GM21528 (cell line): ENCODE data around the gene LRMDA.

Experiments used
- ATAC-seq: cut with Tn5 transposase; IDR thresholded peaks from one replicate; pipeline ENCODE4 v1.9.1; 2021; ENCODE audit warnings: mild to moderate bottlenecking, moderate library complexity; ENCODE audit not compliant: unreplicated experiment, low FRiP score

Gene LRMDA

GRCh38 chr10:75928231-75928630 lies 496.8 kb downstream of the LRMDA start:
- ATAC-seq = no peak

DNA sequence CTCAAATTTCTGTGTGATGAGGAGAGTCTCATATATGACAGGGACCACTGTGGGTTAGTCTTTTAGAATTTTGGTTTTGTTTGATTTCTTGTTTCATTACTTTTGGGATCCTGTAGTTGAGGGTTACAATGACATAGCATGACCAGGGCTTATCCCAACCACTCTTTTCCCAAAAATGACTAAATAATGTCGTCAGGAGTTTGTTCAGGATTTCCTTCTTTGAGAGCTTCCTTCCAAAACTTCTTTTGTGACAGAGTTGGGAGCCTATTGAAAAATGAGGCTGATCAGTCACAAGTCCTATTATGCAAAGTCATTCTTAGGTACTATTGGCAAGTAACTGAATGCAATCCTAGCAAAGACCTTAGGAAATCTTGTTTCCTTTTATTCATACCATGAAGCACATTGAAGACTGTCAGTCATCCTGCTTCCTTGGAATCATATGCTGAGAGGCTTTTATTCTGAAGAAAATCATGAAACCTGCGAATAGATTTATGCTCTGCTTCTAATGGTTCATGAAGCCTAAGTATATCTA lies 498.3 kb downstream of the LRMDA start:
- ATAC-seq = no peak

DNA sequence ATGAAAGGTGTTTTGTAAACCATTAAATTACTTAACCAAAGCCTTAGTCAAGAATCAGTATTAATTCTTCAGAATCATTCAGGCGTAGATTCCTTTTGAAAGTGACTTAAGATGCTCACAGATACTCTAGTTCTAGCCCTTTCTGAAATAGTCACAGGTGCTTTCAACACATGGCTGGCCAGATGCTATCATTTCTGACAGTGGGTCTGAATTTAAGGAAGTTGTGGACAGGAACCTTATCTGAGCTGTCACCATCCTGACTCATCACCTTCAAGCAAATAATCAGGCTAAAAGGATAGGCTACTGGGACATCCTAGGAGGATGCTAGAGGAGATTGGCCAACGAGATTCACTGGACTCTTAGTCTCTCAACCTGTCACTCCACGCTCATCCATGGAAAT lies 501.5 kb downstream of the LRMDA start:
- ATAC-seq = no peak

- no peak for ATAC-seq
Measured at GRCh38 chr10:75935240-75935639, 503.8 kb downstream of the LRMDA start.

- no peak for ATAC-seq
Measured at GRCh38 chr10:75935650-75936400, 504.4 kb downstream of the LRMDA start.

DNA sequence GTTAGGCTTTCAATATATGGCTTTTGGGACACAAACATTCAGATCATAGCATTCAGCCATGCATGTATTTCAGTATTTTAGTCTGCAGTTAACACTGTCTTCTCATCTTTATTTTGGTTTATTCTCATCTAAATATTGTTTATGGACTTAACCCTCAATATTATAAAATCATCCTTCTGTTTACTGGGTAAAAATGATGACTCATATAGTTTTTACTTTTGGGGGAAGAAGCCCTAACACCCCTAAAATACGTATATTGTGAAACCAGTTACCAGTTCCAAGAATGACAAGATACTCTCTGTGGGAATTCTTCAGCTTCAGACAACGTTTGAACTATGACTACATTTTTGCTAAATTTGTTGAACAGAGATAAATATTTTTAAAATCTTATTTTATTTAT lies 505.4 kb downstream of the LRMDA start:
- ATAC-seq = no peak

GRCh38 chr10:75937823-75938222 lies 506.4 kb downstream of the LRMDA start:
- ATAC-seq = no peak

- ATAC-seq = no peak
Measured at GRCh38 chr10:75938380-75939122, 507.1 kb downstream of the LRMDA start.

DNA sequence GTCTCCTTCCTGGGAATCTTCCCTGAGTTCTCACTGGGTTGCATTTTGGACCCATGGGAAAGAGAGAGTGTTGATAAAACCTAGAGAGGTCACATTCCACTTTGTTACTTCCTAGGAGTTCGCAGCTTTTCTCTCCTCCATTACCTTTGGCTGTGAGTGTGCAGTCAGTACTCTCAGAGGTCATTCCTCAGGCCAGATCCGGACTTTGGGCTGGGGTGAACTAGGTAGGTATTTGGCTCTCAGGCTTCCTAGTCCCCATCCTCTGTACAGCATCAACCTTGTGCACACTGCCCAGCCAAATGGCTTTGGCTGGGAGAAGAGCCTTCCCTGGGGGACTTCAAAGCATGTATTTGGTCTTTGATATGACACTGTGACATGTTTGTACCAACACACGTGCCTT lies 508.1 kb downstream of the LRMDA start:
- no peak for ATAC-seq

DNA sequence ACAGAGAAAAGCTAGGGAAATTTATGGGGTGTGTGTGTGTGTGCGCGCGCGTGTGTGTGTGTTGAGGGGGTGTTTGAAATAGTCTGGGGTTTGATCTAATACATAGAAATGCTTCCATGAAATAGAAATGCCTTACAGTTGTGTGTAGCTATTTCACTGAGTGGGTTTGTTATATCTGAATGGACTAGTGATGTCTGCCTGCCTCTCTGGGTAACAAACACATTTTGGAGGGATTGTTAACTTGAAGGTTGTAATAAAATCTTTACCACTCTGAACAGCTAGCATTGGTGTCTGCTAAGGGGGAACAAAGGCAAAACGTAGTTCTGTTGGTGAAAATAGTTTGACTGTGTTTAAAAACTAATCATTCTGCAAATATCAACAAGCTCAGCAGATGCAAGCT lies 509.3 kb downstream of the LRMDA start:
- ATAC-seq = no peak

GRCh38 chr10:75941223-75941801 lies 509.9 kb downstream of the LRMDA start:
- ATAC-seq = no peak

GRCh38 chr10:75944061-75944460 lies 512.6 kb downstream of the LRMDA start:
- no peak for ATAC-seq

- no peak for ATAC-seq
Measured at GRCh38 chr10:75948583-75948982, 517.2 kb downstream of the LRMDA start.

DNA sequence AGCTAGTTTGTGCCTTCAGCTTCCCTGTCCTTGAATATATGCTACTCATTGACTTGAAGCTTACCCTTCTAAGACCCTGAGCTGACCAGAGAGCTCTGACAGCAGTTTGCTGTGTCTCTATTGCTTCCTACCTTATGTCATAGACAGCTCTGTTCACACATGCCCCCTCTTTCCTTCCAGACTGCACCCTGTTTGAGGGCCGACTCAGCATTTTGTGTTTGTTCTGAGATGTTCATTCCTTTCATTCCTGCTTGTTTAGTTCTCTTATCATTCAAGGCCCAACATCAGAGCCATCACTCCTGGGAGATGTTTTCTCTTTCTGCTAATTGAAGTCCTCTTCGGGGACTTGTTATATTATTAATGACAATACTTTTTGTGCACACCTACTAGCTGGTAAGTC lies 518.9 kb downstream of the LRMDA start:
- ATAC-seq = no peak

DNA sequence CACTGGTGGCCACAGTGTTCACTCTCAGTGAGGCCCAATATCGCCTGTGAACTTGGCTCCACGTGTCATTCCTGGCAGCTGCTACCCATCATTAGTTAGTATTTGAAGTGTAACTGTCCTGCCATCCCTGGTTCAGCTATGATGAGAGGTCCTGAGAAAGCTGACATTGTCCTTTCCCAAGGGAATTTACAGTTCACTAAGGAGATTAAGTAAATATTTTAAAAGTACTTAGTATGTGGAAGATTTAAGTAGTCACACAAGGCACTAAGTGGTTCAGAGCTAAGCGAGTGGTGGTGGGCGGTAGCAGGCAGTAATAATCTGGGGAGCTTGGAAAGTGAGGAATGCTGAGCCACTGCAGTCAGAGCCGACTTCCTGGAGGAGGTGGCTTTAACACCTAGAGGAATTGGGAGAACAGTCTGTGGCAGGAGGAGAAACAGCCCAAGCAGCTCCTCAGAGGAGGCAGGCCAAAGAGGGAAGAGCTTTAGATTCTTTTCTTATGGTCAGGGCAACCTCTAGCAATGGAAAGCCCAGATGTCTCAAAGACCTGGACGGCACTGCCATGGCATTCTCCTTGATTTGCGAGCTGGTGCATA lies 519.7 kb downstream of the LRMDA start:
- ATAC-seq = no peak

DNA sequence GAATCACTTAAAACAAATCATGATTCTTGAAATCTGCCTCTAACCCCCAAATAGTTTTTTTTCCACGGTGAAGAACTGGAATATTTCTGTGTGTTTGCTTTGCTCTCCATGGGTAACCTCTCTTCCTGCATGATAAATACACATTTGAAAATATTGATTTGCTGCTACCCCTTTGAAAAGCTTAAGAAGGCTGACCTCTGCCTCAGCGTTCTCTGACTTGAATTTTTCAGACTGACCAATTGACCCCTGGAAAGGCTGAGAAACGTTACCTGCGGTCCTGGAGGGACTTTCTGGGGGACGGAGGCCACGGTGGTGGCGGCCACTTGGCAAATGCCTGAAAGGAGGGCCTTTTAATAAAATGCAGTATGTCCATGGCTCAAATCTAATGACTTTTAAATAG lies 520.2 kb downstream of the LRMDA start:
- no peak for ATAC-seq

GRCh38 chr10:75952093-75952492 lies 520.7 kb downstream of the LRMDA start:
- no peak for ATAC-seq

DNA sequence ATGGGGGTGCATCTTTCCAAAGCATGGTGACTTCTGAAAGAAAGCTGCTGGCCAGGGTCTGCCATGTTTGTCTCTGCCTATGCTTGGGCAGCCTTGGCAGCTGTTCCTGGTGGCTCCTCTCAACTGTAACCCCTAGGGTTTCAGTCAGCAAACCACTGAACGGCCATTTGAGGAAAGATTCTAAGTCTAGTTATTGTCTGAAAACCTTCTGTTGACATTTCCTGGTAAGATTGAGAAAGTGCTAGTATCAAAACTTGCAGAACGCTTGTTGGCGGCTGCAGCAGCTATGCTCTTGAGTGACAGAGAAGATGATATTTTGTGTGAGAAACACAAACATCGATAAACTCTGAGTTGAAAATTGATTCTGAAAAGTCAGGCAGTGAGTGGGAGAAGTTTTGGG lies 523.1 kb downstream of the LRMDA start:
- ATAC-seq = no peak

- ATAC-seq = no peak
Measured at GRCh38 chr10:75955973-75956502, 524.6 kb downstream of the LRMDA start.

- ATAC-seq = no peak
Measured at GRCh38 chr10:75956624-75957023, 525.2 kb downstream of the LRMDA start.
